NK-92 (cell line): ENCODE results near the gene LILRB3.
"Not testable (repeated sequence)": the region's sequence is repeated elsewhere in the genome, so short reads cannot be mapped to it uniquely, and the experiment has no call there.

Source experiments
- DNase-seq: peaks from one replicate; lab custom pipeline; 2025; ENCODE audit not compliant: unreplicated experiment; lab: John Stamatoyannopoulos, UW

Gene LILRB3

DNA sequence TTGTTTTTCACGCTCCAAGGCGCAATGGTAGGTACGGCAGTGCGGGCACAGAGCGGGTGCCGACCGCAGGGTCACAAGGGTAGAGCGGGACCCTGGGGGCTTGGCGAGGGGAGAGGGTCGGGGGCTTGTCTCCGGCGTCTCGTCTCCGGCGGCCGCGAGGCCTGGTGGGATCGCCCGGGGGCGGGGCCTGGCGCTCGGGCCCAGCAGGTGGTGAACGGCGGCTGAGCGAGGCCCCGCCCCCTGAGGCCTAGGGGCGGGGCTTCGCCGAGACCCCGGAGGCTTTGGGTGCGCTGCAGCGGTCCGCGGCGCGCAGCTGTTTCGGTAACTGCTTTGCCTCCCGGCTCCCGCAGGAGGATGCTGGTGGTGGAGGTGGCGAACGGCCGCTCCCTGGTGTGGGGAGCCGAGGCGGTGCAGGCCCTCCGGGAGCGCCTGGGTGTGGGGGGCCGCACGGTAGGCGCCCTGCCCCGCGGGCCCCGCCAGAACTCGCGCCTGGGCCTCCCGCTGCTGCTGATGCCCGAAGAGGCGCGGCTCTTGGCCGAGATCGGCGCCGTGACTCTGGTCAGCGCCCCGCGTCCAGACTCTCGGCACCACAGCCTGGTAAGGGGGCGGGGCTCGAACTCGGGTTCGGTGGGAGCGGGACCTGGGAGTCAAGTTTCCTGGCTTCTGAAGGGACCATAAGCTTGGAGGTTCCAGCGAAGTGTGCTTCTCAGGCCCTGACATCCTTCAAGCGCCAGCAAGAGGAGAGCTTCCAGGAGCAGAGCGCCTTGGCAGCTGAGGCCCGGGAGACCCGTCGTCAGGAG is 31.6 kb downstream of the LILRB3 start, which contains the start of gene TSEN34:
TSS of gene TSEN34 (plus strand) at position 298 of the 800 bp plus-strand sequence. CDS start at position 355, 57 bp downstream.
- DNase-seq = no peak

DNA sequence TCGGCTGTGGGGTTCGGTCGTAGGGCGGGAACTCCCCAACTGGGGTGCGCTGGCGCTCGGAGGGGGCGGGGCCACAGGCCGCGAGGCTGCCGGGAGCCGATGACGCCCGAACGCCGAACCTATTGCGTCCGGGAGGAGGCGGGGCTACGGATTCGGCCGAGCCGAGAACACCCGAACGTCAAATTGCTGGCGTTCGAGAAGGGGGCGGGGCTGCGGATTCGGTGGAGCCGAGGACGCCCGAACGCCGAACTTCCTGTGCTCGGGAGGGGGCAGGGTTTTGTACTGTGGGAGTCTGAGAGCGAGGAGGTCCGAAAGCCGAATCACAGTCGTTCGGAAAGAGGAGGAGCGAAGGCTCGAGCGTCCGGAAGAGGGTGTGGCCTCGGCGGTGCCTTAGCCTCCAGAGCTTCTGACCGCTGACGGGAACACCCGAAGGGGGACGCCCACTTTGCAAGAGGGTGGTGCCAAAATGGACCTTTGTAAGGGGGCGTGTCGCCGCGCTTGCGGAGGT is 32.2 kb downstream of the LILRB3 start:
- peak; percentile 98 for DNase-seq

DNA sequence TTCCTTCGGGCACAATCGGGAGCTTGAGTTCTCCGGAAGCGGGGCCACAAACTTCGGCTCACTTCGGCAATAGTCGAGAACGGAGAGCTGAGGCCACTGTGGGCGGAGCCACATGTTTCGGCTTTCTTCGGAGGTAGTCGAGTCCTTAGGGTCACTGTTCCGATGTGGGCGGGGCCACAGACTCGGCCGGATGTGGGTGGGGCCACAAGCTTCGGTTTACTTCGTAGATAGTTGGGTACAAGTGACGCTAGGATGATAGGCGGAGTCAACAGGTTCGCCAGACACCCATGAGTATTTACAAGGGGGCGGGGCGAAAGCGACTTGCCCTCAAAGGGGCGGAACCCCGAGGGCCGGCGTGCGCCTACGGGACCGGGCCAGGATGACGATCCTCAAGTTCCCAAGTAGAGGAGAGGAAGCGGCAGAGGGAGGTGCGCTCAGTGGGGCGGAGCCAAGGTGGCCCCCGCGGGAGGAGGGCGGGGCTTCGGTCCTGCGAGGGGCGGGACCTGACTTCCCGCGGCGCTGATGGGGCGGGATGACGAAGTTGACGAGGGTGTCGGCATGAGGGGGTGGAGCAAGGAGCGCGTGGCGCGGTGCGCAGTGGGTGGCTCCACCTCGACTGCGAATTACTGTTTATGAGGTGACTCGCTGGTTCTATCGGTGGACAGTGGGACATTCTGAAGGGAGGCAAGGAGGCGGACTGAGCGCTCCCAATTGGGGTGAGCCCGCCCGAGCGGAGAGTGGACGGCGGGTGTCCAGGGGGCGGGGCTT is 32.9 kb downstream of the LILRB3 start:
- DNase-seq = peak; percentile 96

DNA sequence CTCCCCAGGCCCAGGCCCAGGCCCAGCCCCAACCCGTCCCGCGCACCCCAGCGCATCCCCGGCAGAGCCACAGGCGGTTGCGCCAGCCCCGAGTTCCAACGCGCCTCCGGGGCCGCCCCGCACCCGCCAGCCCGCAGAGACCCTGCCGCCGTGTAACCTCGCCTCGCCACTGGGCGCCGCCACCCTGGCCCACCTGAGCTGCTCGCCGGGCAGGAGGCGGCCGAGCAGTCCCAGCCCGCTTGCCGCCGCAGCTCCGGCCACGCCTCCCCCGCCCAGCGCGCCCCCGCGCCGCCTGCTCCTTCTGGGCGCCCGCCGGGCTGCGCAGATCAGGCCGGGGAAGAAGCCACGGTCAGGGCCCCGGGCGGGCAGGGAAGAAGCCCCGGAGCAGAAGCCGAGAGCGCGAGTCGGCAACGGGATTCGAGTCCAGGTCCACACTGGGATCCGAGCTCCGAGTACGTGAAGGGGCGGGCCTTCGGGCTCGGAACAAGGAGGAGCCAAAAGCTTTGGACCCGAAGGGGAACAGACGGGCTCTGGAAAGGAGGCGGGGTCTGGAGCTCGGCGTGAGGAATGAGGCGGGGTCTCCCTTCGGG is 33.6 kb downstream of the LILRB3 start, which contains the start of gene MBOAT7:
TSS of gene MBOAT7 (minus strand) at position 436 of the 590 bp plus-strand sequence. CDS start 1,072 bp downstream, outside the sequence.
- no peak for DNase-seq

DNA sequence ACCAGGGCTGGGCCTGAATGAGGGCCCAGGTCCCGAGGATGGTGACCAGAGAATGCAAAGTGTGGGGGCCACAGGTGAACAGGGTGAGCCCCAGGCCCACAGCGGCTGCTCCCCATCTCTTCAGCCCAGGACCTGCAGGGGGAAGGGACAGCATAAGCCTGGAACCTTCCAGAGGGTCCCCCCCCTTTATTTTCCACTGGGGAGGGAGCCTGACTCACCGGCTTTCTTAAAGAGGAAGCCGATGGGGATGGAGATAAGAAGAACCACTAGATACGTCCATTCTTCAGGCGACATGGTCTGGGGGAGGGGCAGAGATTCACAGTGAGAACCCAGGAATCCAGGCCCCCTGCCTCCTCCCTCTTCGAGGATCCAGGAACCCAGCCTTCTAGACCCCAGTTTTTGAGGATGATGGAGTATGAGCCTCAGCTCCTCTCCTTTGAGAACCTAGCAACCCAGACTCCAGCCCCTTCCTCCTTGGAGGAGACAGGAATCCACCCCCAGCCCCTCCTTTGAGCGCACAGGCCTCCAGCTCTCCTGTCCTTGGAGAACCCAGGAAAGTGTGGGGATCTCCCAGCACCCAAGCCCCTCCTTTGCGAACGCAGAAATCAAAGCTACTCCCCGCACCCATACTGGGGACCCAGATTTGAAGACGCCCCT is 34.5 kb downstream of the LILRB3 start:
- DNase-seq = no peak

DNA sequence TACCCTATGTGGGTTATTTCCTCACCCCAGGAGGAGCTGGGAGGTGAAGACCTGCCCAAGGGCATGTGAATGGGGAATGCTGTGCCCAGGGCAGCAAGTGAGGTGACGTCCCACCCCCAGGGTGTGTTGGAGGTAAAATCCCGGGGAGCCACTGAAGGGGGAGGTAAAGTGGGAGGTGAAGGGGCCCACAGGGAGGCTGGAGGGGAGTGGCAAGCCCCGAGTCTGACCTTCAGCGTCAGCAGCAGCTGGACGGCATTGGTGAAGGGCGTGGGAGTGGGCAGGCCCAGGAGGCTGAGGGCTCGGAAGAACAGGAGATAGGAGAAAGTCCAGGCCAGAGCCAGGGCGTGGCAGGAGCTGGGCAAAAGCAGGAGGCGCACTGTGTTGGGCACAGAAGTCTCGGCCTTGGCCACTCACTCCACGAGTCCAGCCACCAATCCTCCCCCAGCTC is 35.8 kb downstream of the LILRB3 start:
- DNase-seq = no peak

DNA sequence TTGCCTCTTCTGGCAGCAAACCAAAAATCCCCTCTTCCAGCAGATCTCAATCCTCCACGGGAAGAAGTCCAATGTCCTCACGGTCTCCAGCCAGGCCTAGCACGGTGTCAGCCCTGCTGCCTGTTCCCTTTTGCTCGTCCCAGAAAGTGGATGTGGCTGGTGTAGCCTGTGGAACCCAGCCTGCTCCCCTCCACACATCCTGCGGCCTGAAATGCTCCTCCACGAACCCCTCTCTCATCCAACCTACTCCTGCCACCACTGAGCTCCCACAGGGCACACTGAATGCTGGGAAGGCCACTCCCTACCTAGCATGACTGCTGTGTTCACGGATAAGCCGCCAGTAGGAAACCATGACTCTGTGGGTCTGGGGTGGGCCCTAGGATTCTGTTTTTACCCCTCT is 36.5 kb downstream of the LILRB3 start:
- no peak for DNase-seq

DNA sequence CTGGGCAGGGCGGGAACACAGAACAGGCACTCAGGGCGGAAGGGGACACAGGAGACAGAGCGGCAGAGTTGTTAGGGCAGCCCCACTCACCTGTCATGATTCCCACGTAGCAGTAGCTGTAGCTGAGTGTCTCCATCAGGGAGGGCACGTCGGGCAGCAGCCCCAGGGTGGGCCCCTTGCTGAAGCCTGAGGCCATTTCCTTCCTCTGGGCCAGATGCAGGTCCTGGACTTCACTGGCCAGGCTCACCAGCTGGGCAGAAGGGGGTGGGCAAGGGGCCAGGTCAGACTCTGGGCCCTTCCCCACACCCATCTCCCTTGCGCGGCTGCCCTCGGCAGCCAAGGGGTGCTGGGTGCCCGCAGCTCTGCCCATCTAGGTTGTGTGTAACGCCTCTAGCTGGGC is 39.4 kb downstream of the LILRB3 start:
- no peak for DNase-seq

DNA sequence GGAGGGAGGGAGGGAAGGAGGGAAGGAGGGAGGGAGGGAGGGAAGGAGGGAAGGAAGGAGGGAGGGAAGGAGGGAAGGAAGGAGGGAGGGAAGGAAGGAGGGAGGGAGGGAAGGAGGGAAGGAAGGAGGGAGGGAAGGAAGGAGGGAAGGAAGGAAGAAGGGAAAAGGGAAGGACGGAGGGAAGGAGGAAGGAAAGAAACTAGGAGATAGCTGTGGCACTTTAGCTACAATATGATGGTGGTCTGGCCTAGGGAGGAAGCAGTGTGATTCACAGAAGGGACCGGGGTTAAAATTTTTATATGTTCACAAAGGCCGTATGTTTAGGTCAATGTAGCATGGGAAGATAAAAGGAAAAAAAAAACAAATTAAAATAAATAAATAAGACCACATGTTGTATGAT is 40.9 kb downstream of the LILRB3 start:
- not testable (repeated sequence) for DNase-seq

DNA sequence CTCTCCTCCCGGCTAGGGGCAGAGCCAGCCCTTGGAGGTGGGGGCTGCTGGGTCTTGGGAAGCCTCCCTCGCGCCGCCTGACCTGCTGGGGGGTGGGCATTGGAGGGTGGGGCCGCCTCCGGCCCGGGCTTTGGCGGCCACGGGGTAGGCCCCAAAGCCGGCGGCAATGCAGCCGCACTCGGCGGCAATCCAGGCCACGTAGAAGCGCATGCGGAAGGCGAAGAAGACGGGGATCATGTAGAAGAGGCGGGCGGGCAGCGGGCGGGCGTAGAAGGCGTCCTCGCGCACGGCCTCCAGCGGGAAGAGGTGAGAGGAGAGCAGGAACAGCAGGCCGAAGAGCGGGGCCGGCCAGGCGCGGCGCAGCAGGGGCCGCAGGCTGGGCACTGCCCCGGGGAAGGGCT is 42.1 kb downstream of the LILRB3 start:
- no peak for DNase-seq

DNA sequence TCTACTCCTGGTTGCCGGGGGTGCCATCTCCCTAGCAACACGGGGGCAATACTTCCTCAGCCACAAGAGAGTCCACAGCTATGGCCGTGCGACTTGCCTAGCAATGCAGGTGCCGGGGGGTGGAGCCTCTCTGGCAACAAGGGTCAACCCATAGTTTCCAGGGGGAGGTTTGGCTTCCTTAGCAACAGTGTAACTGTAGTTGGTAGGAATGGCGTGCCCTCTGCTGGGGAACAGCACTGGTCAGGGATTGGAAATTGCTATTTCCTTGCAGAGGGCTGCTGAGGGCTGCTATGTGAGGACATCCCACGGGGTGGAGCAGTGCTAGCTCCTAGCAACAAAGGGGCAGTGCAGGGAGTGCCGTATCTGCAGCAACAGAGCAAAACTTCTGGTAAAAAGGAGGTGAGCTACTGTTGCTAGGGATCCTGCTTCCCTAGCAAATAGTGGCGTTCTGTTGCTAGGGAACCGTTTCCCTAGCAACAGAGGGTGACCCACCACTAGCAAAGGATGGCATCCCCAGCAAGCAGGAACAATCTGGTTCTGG is 42.8 kb downstream of the LILRB3 start:
- DNase-seq = no peak

DNA sequence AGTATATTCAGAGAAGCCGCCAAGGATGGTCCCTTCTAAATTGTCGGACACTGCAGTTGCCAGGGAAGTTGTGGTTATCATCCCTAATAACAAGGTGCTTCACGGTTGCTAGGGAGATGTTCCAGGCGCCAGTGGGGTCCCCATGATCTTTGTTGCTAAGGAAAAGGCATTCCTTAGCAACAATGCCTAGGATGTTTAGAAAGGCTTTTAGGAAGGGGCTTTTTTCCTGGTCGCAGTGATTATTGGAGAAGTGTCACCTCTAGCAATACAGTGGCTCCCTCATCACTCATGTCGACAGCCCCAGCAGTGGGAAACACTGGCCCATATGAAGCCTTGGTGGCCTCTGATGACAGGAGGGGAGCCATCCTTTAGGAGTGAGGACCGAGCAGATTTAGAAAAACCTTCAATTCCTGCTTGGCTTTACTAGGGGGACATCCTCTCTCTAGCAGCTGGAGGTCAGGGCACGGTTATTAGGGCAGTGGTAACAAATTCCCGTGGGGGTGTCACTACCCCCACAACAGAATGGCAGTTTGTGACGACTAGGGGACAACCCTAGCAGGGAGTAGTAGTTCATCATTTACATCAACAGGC is 43.5 kb downstream of the LILRB3 start:
- no peak for DNase-seq

DNA sequence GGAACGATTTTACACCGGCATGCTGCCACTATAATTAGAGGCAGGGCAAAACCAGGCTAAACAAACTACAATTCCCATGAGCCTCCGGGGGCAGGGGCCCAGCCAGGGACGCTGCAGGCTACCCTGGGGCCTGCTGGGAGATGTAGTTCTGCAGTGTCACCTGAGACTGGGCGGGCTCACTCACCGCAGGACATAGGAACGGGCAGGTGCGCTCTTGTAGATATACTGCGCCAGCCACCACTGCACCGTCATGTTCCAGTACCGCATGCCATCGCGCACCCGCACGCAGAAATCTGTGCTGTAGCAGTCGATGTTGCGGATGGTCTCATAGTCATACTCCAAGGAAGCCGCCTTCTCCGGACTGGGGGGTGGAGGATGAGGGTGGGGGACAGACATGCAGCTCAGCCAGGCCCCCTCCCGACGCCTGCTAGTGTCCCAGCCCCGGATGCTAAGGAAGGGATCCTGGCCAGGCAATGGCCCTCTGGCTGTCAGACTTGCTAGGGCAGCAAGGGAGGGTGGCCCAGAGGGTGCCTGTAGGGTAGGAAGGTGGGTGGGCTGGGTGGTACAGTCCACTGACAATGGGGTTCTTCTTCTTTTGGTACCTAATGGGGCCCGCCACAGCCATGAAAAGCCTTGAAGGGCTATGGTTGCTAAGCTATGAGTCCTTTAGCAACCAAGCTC is 44.1 kb downstream of the LILRB3 start:
- DNase-seq = no peak

DNA sequence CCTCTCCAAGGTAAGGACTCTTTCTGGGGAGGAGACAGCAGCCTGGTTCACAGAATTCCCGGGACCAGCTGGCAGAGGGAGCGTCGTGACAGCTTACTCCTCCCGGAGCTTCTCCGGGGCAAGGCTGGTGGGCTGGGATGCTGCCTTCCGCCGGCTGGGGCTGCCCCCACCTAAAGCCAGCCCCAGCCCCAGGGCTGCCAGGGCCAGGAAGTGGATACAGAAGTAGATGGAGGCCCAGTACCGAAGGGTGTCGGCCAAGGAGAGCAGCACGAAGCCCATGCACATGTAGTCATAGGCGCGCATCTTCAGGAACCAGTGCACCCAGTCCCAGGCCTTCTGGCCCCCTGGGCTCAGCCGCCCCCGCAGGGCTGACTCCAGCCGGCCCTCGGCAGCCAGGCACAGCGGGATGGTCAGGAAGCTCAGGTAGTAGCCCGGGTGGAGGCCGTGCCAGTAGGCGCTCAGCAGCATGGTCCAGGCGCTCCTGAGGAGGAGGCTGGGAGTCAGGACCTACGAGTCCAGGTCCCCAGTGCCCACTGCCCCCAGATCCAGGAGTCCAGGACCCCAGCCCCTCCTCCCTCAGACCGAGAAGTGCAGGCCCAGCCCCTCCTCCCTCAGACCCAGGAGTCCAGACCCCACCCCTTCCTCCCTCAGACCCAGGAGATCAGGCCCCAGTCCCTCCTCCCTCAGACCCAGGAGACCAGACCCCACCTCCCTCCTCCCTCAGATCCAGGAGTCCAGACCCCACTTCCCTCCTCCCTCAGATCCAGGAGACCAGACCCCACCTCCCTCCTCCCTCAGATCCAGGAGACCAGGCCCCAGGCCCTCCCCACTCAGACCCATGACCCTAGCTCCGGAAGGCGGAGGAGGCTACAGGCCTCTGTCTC is 48.6 kb downstream of the LILRB3 start:
- DNase-seq = no peak

DNA sequence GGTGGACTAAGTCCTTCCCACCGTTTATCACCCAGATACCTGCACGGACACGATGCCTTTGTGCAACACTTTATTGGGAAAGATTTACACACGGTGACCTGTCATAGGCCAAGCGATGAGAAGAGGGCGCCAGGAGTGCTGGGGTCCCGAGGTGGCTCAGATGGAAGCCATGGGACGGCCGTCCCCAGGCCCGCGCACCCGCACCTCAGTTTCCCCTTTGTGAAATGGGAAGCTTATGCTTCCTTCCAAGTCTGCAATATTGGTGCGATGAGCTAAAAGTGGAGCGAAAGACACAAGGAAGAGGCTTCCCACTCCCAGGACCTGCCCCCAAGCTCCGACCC is 49.5 kb downstream of the LILRB3 start:
- DNase-seq = no peak

DNA sequence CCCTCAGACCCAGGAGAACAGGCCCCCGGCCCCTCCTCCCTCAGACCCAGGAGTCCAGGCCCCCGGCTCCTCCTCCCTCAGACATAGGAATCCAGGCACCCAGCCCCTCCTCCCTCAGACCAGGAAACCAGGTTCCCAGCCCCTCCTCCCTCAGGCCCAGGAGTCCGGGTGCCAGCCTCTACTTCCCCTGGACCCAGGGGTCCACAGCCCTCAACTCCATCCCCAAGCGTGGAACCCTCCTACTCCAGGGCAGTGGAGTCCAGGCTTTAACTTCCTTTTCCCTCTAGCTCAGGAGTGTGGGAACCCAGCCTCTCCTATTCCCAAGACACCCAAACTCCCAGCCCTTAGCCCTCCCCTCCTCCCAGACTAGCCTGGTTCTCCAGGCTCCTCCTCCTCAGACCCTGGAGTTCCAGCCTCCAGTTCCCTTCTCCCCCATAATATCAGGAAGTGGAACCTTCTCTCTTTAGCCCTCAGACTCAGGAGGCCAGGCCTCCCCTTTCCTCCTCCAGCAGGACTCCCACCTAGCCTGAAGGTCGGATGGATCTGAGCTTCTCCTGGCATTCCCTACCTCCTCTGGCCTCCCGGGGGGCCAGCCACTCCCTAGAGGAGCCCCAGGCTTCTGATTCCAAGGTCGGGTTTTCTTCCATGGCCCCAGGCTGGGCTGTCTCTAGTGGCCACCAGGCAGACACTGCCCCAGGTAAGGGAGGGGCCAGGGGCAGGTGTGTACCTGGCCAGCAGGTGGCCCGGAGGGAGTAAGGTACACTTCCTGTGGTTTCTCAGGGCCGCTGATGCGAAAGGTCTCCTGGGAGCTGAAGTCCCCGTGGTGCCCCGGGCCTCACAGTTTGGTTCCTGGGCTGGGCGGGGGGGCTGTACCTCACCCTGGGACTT is 50.1 kb downstream of the LILRB3 start, which contains the start of gene TMC4:
TSS of gene TMC4 (minus strand) at position 690 of the 888 bp plus-strand sequence. CDS start at position 647, 43 bp downstream.
- no peak for DNase-seq

DNA sequence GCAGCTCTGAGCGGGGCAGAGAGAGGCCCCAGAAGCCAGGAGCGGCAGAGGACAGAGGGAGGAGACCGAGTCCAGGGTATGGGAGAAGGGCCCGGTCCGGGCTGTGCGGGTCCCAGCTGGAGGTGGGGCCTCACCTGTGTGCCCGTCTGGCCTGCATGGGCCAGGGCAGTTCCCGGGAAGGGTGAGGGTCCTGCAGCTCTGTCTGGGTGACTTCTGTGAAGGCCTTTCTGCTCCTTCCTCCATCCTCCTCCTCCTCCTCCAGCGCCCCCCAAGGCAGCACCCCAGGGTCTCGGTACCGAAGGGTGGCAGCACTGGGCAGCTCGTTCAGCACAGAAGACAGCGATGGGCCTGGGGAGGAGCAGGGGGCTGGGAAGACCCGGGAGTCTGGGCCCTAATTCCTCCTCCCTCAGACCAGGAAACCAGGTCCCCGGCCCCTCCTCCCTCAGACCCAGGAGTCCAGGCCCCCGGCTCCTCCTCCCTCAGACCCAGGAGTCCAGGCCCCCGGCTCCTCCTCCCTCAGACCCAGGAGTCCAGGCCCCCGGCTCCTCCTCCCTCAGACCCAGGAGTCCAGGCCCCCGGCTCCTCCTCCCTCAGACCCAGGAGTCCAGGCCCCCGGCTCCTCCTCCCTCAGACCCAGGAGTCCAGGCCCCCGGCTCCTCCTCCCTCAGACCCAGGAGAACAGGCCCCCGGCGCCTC is 50.9 kb downstream of the LILRB3 start:
- DNase-seq = not testable (repeated sequence)
